Lower leg skin (tissue), 4 donors: ENCODE measurements around the gene PANK4. TPM values are rescaled to one million over a fixed set of nuclear protein-coding genes. Genes with fewer than 3 reads are reported as not detected.
"Not testable (repeated sequence)": the region's sequence is repeated elsewhere in the genome, so short reads cannot be mapped to it uniquely, and the experiment has no call there.

Experiments used
- DNase-seq, 2 donors: peaks; one replicate each; pipeline ENCODE4 v3.0.0-alpha.2; 2019; ENCODE audit warnings: low spot score in 2 of 2
- H3K4me3 ChIP-seq: fragments of 200-600 bp; sonication (generic); 2 replicates; pipeline ENCODE4 v1.5.1; 2017; ENCODE audit warnings: mild to moderate bottlenecking, low read depth; ENCODE audit not compliant: poor library complexity, severe bottlenecking
- POLR2A ChIP-seq, 2 donors: fragments of 450-650 bp; IDR thresholded peaks; one replicate each; pipeline ENCODE4 v1.6.1; 2016 to 2017; ENCODE audit warnings: antibody characterized with exemption in 2 of 2, mild to moderate bottlenecking in 1 of 2, moderate library complexity in 1 of 2
- WGBS, 2 donors: methylation state at CpG; one replicate each; pipeline ENCODE4 v1.1.5; 2018; 5-methylcytosine and 5-hydroxymethylcytosine counted together
- intact Hi-C: fragments of 100-400 bp; cut with DNase I; formaldehyde crosslinking; loops from one replicate; pipeline ENCODE4 v1.15.0; 2023; ENCODE audit warnings: low total_unique reads
- total RNA-seq, 4 donors: library from RNA; depleted of rRNA; stranded (reverse); fragments of >200 nt; gene quantifications; one replicate each; pipeline ENCODE4 v1.1.0, GENCODE V29; 2016
- TF ChIP-seq, protein P1 (sequence below), 3 donors: fragments of 450-650 bp; IDR thresholded peaks; one replicate each; pipeline ENCODE4 v1.5.1; 2016; ENCODE audit warnings: antibody characterized with exemption in 3 of 3, mild to moderate bottlenecking in 3 of 3, moderate library complexity in 2 of 3

Gene PANK4
- total RNA-seq, 4 donors from 2014 or later = 26.8 to 34.7 (median 32.5) TPM

DNA sequence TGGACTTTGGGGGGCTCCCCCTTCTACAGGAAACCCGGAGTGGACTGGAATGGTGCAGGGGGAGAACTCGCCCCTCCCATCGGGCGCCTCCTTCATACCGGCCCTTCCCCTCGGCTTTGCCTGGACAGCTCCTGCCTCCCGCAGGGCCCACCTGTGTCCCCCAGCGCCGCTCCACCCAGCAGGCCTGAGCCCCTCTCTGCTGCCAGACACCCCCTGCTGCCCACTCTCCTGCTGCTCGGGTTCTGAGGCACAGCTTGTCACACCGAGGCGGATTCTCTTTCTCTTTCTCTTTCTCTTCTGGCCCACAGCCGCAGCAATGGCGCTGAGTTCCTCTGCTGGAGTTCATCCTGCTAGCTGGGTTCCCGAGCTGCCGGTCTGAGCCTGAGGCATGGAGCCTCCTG is 29.9 kb upstream of the PANK4 start, which contains the start of gene TNFRSF14:
TSS of gene TNFRSF14 (plus strand) at position 95 of the 401 bp plus-strand sequence. CDS start at position 389, 294 bp downstream.
- peak; percentile 63 to 94 for DNase-seq
- TF ChIP-seq, protein P1, sequence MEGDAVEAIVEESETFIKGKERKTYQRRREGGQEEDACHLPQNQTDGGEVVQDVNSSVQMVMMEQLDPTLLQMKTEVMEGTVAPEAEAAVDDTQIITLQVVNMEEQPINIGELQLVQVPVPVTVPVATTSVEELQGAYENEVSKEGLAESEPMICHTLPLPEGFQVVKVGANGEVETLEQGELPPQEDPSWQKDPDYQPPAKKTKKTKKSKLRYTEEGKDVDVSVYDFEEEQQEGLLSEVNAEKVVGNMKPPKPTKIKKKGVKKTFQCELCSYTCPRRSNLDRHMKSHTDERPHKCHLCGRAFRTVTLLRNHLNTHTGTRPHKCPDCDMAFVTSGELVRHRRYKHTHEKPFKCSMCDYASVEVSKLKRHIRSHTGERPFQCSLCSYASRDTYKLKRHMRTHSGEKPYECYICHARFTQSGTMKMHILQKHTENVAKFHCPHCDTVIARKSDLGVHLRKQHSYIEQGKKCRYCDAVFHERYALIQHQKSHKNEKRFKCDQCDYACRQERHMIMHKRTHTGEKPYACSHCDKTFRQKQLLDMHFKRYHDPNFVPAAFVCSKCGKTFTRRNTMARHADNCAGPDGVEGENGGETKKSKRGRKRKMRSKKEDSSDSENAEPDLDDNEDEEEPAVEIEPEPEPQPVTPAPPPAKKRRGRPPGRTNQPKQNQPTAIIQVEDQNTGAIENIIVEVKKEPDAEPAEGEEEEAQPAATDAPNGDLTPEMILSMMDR (IDR thresholded peaks at IDR 0.05) = no peak
- TF ChIP-seq POLR2A (IDR thresholded peaks at IDR 0.05) = no peak

DNA sequence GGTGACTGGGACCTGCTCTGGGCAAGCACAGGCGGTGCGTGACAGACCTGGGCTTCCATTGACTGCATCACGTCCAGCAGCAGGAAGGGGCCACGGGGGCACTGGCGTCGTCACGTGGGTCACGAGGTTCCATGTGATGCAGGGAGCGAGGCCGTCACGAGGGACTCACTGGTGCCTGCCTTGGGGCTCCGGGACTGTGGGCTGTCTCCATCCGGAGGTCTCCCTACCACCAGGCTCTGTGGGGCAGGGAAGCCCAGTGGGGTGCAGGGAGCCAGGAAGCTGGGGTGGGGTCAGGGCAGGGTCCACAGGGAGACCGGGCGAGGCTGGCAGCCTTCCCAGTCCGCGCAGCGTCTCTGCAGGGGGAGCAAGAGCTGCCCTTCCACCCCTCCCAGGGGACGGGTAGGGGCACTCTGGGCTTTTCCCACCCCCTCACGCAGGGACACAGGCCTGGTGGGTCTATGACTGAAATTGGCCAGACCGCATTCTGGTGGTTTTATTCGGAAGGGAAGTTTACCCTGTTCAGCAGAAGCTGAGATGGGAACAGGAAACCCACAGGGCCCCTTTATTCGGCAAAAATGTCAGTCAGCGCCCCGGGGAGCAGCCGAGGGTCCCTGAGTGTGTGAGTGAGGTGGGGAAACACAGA is 29.4 kb upstream of the PANK4 start:
- H3K4me3 ChIP-seq = peak overlapping the region; percentile 54
- DNase-seq = peak; percentile 92 to 99
- TF ChIP-seq, protein P1 (IDR thresholded peaks at IDR 0.05) = no peak
- peak in 1 of 2 donors; percentile 58 for TF ChIP-seq POLR2A (IDR thresholded peaks at IDR 0.05)
- WGBS, 2 donors = 1 to 2% methylated on average over 24 to 25 of the region's 26 CpGs
- intact Hi-C loops = no loop called here

More for the DNA sequence above, 29.9 kb upstream of the PANK4 start, which contains the start of gene TNFRSF14:
- intact Hi-C loops = no loop called here
- WGBS, 2 donors = 0% methylated on average over 12 to 14 of the region's 16 CpGs
- peak within 1 kb of the TSS; percentile 54 for H3K4me3 ChIP-seq

DNA sequence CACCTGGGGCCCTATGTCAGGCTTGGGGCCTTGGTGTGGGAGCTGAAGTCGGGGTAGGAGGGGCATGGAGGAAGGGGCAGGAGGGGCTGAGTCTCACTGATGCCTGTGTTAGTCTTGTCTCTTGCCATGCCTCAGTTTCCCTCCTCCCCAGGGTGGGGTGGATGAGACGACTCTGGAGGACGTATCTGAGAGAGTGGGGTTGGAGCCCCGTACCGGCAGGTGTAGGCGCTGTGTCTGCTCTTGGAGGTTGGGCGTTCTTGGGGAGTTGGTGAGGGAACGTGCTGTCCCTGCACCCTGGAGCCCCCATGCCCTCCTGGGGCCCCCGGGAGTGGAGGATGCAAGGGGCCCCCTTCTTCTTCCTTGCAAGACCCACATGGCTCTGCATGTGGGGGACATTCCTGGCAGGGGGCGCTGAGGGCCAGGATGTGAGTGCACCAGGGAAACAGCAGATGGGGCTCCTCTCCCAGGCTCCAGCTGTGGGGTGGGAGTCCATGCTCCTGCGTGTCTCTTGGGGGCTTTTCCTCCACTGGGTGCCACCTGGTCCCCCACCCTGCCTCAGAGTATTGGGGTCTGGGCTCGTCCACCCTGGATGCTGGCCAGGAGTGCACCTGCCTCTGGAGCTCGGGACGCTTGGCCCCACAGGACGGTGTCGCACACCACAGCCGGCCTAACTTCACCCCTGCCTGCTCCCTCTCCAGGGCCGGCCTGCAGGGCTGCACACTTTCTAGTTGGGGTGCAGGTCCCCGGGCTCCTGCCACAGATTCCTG is 28.4 kb upstream of the PANK4 start:
- H3K4me3 ChIP-seq = no peak overlapping the region

GRCh38 chr1:2553871-2554620 is 27.6 kb upstream of the PANK4 start:
- DNase-seq = no peak
- TF ChIP-seq, protein P1 (IDR thresholded peaks at IDR 0.05) = no peak
- 80 to 86% methylated on average over 28 to 30 of the region's 30 CpGs for WGBS, 2 donors
- H3K4me3 ChIP-seq = no peak overlapping the region
- intact Hi-C loops = no loop called here

More for the DNA sequence above, 28.4 kb upstream of the PANK4 start:
- intact Hi-C loops = no loop called here
- 62 to 63% methylated on average over 18 of the region's 19 CpGs for WGBS, 2 donors
- TF ChIP-seq POLR2A (IDR thresholded peaks at IDR 0.05) = no peak
- TF ChIP-seq, protein P1 (IDR thresholded peaks at IDR 0.05) = no peak
- DNase-seq = no peak

DNA sequence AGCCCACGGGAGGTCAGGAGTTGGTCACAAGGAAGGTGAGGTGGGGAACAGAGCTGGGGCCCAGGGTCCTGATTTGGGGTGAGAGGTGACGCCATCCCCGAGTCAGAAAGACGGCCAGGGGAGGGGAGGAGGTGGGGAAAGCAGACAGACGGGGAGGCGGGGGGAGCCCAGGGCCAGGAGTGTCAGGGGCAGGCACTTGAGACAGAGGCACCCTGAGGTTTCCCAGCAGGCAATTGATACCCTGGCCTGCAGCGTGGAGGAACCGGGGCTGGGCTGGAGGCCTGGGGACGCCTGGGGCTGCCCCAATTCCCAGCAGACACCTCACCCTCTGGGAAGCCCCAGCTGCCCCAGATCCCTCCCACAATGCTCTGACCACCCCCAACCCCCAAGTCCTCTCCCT is 26.7 kb upstream of the PANK4 start:
- intact Hi-C loops, DNase-seq, H3K4me3 ChIP-seq: not testable (repeated sequence)
- 83 to 84% methylated on average over 7 to 9 of the region's 9 CpGs for WGBS, 2 donors

GRCh38 chr1:2552189-2552588 is 25.8 kb upstream of the PANK4 start:
- 86 to 92% methylated on average over 26 of the region's 26 CpGs for WGBS, 2 donors
- no peak for DNase-seq
- intact Hi-C loops = no loop called here
- H3K4me3 ChIP-seq = no peak overlapping the region
- TF ChIP-seq, protein P1 (IDR thresholded peaks at IDR 0.05) = no peak
- no peak for TF ChIP-seq POLR2A (IDR thresholded peaks at IDR 0.05)

DNA sequence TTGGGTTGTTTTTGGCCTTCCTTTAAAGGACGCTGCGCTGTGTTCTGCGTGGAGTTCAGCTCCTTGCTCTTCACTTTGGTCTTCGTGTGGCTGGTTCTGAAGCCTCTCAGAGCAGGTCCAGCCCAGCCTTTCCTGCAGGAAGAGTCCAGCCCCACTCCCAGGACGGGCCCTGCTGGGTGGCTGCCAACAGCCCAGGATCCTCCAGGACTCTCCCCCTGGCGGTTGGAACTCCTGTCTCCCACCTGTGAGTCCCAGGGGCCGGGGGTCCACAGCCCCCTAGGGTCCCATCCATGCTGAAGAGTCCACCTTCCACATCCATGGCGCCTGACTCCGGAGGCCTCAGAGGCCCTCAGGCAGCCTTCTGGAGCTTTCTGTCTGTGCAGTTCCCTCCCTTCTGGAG is 25.1 kb upstream of the PANK4 start:
- DNase-seq, intact Hi-C loops, H3K4me3 ChIP-seq: not testable (repeated sequence)
- WGBS, 2 donors = 77 to 83% methylated on average over 9 of the region's 9 CpGs

DNA sequence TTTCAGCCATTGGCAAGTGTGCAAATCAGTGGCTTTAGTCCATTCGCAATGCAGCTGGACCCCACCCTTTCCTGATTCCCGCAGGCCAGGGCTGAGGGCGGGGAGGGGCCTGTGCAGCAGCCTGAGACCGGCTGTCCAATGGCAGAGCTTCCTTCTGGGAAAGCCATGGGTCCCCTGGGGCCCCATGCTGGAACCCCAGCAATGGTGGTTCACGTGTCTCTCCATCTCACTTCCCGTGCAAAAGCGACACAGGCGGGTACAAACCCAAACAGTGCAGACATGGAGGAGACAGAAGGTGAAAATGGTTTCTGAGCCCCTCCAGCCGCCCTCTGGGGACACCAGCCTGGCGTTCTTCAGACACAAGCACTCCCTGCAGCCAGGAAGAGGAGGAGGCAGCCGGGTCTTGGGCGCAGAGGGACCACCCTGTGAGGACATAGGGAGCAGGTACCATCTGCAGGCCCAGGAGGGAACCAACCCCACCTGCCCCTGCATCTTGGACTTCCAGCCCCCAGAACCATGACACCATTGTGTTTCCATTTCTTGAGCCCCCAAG is 24.0 kb upstream of the PANK4 start:
- intact Hi-C loops, DNase-seq, H3K4me3 ChIP-seq: not testable (repeated sequence)
- 78 to 81% methylated on average over 9 to 10 of the region's 12 CpGs for WGBS, 2 donors
